GM18873 (cell line): Measurements from ENCODE around the gene GNA12.

Experiments
- ATAC-seq: cut with Tn5 transposase; IDR thresholded peaks from one replicate; pipeline ENCODE4 v1.9.1; 2021; ENCODE audit warnings: mild to moderate bottlenecking, moderate library complexity, moderate number of reproducible peaks; ENCODE audit not compliant: unreplicated experiment, low FRiP score

Gene GNA12

DNA sequence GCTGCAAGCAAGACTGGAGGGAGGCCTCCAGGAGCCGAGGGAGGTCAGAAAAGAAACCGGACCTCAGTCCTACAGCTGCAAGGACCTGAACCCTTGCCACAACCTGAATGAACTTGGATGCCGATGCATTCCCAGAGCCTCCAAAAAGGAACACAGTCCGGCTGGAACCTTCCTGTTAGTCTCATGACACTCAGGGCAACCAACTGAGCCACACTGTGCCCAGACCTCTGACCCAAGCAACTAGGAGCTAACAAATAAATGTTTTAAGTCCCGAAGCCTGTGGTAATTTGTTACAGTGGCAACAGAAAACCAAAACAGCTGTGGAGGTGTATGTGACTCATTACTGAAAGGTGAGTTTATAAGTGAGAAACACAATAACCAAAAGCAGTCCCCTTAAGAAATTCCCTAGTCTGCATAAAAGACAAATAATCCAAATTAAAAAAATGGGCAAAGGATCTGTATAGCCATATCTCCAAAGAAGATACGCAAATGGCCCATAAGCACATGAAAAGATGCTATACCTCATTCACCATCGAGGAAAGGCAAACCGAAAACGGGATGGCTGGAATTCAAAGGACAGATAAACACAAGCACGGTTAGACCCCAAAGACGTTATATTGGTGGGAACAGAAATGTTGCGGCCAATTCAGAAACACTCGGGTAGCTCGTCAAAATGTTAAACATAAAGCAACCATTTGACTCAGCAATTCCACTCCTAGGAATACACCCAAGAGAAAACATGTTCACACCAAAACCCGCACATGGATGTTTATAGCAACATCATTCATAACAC, 24.8 kb downstream of the GNA12 start:
- no peak for ATAC-seq

DNA sequence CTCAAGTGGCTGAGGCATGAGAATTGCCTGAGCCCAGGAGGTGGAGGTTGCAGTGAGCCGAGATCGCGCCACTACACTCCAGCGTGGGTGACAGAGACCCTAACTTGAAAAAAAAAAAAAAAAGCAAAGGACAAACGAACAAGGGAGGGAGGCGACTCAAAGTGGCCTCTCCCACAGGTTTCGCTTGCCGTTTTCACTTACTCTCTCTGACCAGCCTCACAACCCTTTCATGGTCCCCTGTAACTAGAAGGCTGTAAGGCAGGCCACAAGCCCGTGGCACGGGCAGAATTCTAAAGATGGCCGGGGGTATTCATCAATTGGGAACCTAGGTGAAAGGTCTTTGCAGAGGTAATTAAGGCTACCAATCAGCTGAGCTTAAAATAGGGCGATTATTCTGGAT, 25.5 kb downstream of the GNA12 start:
- no peak for ATAC-seq

DNA sequence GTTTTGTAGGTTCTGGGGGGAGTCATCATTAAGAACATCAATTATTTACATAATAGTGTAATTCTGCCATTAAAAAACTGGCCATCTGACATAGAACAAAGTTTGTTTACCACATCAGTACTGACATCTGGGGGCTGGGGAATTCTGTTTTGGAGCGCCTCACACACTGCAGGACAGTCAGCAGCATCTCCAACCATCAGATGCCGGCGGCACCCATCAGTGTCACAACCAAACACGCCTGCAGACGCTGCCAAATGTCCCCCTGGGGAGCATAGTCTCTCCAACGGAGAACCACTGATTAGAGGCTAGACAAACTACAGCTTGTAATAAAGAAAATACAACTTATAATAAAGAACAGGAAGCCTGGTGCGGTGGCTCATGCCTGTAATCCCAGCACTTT, 26.0 kb downstream of the GNA12 start:
- ATAC-seq = no peak

DNA sequence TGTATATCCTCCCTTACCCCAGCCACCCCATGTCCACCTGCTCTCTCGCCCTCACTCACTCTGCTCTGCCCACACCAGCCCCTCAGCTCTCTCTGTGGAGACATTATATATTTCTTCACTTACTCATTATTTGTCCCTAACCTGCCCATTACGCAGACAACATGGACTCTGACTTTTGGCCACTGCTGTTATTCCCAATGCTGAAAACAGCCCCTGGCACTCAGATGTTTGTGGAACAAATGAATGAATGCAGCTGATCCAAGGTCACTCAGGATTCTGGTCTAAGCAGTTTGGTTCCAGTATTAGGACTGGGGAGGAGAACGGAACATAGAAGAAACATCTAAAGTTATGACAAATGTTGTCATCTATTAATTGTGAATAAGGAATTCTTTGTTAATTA, 26.7 kb downstream of the GNA12 start:
- ATAC-seq = no peak

DNA sequence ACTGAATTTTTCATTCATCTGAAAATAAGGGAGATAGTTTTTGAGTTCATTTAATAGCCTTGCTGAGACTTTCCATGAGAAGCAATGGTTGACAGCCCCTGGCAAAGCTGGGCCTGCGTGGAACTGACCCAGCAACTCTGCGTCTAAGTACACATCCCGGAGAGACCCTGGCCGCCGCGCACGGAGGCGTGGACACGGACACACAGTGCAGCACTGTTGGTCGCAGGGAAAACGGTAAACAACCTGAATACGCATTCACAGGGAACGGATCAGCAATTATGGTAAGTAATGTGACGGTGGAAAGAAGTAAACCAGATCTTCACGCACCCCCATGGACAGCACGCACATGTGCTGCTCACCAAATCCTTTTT, 28.2 kb downstream of the GNA12 start:
- no peak for ATAC-seq

DNA sequence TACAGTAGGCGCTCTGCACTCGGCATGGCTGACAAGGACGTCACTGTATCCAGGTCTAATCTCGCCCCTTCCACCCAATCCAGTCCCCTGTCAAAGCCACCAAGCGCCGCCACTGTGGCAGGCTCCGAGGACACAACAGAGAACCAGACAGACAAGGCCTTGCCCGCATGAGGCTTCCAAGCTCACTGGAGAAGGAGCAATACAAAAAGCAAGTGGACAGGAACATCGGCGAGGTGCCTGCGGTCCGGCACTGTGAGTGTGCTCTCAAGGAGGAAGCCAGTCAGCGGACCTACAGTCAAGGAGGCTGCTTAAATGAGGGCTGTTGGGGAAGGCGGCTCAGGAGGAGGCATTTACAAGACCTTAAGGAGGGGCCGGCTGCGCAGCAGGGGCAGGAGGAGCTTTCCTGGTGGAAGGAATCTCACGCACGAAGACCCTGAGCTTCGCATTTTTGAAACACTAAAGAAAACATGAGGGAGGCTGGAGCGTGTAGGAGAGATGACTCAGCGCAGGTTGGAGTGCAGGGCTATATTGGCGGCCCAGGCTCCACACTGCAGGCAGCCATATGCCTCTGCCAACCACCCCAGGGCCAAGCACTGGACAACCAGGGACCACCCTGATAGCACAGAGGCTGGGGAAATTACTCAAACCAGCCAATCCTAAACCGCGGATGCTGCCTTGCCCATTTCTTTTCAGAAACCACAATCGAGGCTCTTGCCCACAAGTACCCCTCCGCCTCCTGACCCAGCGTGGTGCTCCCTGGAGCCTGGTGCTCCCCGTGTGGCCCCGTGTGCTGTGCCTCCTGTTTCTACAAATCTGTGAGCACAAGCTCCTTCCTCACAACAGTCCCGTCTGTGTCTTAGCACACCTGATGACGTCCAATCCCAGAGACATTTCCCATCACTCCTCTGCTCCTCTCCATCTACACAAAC, 28.9 kb downstream of the GNA12 start:
- no peak for ATAC-seq

DNA sequence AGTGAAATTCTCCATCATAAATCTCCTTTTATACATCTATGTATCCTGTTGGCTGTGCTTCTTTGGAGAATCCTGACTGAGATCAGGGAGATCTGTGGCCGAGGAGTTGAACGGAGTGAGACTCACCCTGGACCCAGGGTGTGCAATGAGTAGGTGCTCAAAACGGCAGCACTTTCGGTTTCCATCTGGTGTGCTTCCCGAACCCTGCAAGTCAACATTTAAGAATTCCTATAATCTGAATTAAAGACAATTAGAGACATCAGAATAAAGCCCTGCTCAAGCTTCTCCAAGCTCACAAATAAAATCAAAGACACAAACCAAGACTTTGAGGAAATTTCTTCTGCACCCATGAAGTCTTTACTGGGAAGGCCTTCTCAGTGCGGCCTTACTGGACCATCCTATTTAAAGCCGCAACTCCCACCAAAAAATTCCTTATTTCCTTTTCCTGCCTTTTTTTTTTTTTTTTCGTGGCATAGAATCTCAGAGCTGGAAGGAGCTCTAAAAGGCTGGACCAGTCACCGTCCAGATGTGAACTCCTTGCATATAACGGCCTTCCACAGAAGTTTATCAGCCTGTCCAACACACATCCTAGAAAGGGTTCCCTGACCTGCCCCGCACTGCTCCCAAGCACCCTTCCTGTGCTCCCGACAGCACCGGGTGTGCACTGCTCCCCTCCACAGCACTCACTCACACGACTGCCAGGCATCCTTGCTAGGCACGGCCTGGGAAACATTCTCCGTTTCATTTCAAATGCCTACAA, 29.7 kb downstream of the GNA12 start:
- no peak for ATAC-seq

DNA sequence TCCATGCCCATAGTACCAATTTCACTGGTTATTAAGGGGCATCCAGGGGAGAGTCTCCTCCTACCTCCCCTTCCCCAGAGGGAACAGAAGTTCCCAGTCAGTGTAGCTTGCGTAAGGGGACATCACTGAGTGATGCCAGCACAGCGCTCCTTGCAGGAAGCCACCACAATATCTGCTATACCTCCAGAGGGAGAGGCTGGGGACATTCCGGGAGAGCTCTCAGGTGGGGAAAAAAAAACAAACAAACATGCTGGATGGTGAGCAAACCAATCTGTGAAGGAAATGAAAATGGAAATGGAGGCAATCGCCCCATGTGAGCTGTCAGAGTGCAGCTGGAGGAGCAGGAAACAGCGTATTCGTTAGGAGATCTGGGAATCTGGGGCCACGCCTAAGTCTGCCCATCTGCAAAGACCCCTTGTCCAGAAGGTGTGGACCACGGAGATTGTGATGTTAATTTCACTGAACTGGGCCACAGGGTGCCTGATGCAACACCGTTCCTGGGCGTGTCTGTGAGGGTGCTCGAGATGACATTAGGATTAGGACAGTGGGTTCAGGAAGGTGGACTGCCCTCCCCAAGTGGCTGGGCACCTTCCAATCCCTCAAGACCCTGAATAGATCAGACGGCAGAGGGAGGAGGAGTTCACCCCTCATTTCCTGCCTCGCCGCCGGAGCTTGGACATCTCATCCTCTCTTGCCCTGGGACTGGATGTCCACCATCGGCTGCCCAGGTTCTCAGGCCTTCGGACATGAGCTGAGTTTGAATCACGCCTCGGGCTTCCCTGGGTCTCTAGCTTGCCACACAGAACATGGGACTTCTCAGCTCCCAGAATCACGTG, 30.5 kb downstream of the GNA12 start:
- ATAC-seq = no peak

DNA sequence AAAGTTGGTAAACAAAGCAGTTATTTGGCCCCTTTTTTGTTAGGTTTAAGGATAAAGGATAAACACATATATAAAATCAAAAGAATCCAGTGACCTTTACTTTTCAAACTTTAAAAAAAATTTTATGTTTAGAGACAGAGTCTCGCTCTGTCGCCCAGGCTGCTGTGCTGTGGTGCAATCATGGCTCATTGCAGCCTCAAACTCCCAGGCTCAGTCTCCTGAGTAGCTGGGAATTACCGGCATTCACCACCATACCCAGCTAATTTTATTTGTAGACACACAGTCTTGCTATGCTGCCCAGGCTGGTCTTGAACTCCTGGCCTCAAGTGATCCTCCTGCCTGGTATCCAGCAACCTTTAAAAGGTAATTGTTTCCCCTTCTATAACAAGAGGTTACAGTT, 31.3 kb downstream of the GNA12 start:
- no peak for ATAC-seq

DNA sequence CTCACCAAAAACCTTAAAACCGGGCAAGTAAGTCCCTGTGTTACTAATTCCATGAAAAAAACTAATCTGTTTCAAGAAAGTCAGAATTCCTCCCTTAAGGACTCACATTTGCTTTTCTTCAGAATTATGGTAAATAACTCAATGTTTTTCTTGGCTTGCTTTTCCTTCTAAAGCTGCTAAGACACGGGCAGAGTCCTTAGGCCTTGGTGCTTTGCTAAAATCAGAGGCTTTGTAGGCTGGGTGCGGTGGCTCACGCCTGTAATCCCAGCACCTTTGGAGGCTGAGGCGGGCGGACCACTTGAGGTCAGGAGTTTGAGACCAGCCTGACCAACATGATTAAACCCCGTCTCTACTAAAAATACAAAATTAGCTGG, 32.0 kb downstream of the GNA12 start:
- ATAC-seq = no peak

DNA sequence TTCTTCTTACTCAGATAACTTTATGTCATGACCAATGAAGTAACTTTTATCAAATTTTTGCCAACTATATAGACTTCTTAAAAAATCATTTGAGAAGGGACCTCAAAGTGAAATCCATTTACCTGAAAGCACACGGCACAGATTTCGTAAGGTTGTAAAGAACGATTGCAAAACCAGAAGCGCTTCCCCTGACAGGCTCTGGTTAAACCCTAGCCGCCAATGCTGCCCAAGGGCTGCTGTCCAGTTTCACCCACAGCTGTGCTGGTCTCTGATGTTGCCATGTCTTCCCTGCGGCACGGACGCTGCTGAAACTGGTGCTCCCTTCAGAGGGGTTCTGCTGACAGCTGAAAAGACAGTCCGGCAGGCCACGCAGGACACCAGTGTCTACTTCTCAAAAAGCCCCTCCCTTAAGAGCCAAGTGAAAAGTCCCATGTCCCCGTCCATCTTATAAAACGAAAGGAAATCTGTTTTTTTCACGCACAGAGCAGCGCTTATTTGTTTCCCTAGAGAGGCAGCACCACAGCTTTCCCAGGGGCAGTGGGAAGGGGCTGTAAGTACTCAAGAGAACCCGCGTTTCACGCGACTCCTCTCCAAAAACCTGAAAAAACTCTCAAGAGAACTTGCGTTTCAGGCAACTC, 32.5 kb downstream of the GNA12 start:
- ATAC-seq = no peak

DNA sequence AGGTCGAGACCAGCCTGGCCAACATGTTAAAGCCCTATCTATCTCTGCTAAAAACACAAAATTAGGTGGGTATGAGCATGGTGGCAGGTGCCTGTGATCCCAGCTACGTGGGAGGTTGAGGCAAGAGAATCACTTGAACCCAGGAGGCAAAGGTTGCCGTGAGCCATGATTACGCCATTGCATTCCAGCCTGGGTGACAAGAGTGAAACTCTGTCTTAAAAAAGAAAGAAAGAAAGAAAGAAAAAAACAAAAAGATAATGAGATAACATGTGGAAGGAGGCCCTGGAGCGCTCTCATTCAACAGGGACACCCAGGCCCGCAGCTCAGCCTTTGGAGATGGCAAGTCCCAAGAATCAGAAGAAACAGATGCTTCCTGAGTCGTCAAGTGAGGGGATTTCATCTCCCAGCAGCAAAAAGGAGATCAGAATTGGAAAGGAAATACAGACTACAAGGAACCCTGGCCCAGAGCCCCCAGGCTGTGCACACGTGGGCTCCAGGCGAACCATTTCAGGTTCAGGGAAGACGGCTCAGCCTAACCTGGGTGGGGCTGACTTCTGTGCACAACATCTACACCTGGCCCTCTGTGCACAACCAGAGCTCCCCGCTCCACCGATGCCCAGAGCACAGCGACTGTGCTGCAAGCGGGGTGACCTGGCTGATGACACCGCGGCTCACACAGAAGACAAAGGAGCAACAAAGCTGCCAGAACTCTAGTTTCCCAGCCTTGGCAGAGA, 33.3 kb downstream of the GNA12 start:
- ATAC-seq = no peak

DNA sequence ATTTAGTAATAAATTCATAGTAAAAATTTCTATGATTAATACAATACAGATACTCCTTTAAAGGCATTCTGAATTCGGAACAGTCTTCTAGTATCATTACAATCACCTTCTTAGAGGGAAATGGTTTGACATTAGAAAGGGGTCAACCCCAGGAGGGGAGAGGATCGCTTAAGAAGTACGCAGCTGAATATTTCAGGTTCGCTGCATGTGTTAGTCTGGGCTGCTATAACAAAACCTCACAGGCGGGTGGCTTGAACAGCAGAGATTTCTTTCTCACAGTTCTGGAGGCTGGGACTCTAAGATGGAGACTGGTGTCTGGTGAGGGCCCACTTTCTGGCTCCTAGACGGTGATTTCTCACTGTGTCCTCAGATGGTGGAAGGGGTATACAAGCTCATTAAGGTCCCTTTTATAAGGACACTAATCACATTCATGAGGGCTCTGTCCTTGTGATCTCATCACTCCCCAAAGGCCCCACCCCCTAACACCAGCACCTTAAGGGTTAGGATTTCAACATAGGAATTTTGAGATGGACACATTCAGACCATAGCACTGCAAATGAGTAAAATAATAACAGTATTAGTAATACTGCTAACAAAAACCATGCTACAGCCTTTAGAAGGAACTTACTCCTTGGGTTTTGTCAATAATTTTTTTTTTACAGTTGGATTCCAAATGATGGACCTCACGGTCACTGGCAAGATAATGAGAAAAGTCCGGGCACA, 34.0 kb downstream of the GNA12 start:
- no peak for ATAC-seq

DNA sequence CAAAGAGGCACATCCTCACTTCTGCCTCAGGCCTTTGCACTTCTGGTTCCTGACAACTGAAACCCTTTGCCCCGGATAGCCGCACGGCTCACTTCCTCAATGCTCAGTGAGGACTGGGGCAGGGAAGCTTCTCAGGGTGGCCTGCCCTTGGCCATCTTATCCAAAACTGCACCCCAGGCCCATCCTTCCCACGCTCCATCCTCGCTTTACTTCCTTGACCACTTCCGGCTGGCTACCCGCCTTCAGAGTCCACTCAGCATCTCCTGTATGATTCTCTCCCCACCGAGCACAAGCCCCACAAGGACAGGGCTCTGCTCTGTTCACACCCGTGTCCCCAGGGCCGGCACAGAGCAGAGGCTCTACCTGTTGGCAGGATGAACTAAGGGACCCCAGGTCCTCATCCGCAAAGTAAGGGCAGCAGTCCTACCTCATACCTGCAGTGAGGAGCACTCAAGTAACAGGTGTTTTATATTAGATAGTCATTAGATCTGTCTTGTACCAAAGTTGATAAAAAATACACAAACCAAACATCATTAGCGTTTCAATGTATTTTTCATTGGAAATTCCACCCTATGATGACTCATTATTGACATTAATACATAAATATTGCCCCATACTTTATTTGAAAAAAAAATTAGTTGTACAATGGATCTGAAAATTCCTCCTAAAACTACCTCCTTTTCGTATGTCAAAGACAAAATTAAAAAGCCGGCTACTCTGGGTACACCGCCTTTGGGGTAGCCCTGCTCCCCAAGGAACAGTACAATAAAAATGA, 35.0 kb downstream of the GNA12 start:
- ATAC-seq = no peak

DNA sequence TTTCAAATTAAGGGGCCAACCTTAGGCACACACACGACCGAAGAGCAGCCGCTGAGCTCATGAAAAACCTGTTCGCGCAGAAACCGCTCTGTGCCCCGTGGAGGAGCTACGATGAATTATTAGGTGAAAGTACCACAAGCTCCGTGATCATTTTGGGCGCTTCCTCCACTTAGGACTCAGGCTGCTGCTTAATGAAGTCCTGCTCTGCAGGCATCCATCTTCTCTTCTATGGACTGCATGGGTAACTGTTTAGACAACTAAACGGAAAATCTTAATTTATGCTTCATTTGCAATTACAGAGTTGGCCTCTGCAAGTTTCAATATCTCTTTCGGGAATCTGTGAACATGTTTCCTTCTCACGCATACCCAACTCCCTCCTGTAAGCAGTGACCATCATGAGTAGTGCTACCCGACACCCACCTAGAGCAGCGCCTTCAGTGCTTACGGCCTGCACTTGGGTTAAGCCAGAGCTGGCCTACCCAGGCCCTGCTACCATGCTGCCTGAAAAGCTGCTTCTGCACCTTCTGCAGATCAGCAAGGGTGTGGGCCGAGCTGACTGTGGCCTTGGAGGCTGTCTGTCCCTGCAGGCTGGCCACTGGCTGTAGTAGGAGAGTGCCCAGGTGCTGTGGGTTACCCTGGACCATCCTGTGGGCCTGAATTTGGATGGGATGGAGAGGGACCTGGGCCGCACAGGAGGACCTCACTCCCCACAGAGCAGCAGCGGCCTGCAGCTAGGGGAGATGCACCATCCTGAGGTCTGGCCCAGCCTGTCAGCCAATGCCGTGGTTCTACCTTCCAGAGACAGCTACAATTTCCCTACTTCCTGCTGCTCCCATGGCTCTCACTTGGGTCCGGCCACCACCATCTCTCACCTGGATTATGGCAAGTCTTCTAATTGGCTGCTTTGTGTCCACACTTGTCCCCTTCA, 36.0 kb downstream of the GNA12 start:
- no peak for ATAC-seq

DNA sequence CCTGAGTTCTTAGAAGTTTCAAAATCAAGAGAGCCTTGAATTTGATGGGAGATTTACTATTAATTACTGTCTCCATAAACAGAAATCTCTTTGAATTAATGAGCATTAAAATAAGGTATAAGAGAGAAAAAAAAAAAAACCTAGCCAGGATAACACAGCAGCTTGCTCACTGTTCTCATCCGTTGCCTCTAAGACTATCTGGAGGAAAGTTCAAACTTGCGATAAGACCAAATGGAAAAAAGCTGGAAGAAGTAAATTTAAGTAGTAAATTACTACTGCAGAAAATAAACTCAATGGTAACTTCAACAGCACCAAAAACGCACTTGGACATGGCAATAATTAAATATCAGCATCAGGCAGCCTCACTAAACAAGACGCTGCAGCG, 36.7 kb downstream of the GNA12 start:
- no peak for ATAC-seq

DNA sequence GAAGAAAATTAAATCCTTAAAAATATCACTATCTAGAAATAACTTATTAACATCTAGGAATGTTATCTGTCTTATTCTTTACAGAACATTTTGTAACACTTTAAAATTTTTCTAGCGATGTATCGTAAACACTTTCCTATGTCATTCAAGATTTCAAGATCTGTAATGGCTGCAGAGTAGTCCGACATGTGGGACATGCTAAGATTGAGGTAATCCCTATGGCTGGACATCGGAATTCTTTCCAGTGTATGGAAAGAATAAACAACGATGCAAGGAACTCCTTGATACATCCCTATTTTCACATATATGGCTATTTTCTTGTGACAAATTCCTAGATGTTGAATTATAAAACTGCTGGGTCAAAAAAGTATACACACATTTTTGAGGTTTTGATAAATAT, 37.5 kb downstream of the GNA12 start:
- no peak for ATAC-seq
